GM19455 (cell line): ENCODE results near the gene TES.

ENCODE experiments used
- ATAC-seq: cut with Tn5 transposase; IDR thresholded peaks from one replicate; pipeline ENCODE4 v1.9.1; 2021; ENCODE audit not compliant: unreplicated experiment

Gene TES

DNA sequence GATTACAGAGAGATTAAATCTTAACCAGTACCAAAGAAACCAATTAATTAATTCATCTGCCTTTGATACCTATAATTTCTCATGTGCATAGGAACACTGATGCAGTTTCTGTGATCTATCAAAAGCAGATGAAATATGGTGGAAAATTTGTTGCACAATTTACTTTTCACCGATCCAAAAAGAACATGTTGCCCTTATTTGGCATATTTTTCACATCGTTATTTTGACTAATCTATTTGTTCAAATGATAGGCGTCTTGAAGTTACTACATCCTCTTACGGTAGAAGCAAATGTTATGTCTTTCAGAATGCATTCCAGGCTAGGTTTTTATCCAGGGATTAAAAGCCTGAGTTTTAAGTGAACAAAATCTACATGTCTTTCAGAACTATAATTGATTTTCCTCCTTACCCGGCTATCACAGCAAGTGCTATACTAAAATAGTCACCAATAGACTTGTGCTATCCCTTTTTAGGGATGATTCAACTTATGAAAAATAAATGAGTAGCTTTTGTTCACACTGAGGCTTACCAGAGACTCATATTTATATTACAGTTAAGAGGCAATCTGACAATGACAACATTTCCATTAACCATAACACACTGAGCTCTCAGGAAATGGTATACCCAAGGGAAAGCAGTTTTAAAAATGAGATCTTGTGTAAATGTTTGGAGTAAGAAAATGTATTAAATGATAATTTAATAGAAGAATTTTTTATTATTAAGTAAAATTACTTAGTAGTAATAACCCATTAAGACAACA, 16.8 kb upstream of the TES start:
- ATAC-seq, result no peak

DNA sequence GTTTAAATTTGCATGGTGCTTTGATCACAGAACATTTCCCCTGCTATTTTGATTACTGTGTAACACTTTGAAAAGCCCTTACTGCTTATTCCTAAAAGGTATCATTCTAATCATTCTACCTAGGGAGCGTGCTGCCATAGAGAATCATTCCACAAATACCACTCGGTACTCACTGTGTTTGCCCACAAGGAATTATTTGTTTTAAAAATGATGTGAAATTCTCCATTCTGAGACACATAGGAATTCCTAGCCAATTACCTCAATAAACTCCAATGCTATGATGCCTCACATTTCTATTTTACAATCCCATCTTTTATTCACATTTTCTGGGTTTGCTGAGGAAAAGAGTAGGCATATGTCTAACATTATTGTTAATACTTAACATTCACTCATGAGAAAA, 16.2 kb upstream of the TES start:
- no peak for ATAC-seq

DNA sequence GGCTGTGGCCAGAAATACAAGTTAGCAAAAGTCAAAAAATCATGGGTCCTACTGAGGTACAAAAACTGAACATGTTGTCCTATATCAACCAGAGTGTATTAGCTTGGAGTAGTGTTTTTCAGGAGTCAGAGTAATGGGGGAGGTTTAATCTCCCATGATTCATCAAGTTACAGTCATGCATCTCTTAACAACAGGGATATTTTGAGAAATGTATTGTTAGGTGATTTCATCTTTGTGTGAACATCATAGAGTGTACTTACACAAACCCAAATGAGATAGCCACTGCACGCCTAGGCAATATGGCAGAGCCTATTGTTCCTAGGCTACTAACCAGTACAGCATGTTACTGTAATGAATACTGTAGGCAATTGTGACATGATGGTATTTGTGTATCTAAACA, 14.9 kb upstream of the TES start:
- no peak for ATAC-seq

DNA sequence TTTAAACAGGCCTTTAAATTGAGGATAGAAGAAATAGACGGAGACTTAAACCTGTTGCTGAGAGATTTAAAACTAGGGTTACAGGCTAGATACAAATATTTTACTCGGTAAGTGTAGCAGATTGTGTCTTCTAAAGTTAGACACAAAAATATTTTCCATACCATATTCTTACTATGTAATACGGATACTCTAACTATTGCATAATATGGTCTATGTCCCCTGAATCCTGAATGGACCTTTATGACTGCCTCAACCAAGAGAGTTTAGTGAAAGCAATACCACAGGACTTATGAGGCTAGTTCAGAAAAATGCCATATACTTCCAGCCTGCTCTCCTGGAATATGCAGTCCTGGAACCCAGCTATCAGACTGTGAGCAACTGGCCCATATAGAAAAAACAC, 13.4 kb upstream of the TES start:
- ATAC-seq, result no peak

DNA sequence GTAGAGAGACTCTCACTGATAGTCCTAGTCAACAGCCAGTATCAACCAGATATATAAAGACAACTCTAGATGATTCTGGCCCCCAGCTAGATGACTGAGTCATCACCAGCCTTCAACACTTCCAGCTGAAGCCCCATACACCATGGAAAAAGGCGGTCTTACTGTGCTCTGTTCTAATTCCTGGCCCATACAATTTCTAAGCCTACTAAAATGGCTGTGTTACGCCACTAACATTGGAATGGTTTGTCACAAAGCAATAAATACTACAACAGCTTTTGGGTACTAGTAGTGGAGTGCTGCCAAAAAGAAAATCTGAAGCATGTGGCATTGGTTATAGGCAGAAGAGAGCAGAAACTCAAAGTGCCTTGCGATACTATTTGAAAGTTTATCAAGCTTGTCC, 13.0 kb upstream of the TES start:
- ATAC-seq, result no peak

DNA sequence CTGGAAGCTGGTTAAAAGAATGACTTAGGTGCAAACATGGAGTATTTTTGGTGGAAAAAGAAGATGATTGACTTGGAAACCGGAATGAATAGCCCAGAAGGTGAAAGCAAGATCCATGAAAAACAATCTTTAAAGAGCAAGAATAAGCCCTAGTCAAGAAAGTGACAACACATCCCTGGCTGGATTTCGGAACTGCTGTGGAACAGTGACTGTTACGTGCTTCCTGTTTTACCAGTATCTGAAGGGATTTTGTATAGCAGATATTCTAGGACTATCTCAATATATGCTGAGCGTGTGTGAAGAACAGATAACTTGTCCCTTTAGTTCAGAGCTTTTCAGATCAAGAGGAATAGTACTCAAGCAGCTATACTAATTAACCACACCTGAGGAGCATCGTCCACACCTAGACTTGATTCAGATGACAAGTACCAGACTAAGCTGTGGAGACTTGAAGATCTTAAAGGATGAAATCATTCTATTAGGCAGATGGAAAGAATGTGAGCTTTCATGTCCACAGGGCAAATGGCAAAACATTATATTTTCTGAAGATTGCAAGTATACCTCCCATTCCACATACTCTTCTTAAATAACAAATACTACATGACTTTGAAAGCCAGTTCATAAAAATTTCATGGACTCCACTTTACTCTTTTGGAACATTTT, 11.5 kb upstream of the TES start:
- ATAC-seq, result no peak

DNA sequence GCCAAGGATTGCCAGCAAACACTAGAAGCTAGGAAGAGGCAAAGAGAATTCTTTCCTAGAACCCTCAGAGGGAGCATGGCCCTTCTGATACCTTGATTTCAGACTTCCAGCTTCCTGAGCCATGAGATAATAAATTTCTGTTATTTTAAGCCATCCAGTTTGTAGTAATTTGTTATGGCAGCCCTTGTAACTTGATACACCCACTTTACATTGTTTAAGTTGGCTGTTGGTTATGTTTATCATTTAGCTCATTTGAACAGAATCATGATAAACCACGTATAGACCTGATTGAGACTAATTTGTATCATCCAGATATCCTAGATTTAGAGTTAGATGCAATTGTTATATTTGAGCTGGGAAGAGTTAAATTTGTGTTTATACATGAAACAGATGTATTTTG, 9.4 kb upstream of the TES start:
- ATAC-seq, result no peak

DNA sequence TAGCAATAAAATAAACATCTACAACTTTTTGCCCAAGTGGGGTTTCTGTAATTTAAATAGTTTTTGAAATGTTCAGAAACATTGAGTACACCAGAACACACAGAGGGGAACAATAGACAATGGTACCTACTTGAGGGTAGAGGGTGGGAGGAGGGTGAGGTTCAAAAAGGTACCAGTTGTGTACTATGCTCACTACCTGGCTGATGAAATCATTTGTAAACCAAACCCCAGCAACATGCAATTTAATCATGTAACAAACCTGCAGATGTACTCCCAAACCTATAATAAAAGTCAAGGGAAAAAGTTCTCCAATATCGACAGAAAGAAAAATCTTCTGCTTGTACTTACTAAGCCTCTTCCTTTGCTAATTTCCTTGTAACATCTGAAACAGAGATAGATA, 4.2 kb upstream of the TES start:
- ATAC-seq, result no peak

DNA sequence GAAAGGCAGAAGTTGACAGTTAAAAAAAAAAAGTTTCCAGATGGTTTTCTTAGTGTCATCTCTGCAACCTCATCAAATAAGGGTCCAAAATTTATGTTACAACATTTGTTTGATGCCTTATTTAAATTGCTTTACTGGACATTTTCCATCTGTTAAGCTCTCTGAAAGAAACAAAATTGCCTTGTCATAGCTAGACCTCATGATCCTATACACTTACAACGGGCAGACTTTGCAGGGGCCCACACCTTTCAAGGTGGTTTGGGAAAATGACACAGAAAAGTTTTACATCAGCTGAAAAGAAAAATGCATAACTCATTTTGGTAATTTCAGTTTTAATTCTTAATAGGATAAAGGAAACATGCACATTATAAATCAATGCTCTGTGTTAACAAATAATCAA, 1.4 kb upstream of the TES start:
- ATAC-seq, result no peak

DNA sequence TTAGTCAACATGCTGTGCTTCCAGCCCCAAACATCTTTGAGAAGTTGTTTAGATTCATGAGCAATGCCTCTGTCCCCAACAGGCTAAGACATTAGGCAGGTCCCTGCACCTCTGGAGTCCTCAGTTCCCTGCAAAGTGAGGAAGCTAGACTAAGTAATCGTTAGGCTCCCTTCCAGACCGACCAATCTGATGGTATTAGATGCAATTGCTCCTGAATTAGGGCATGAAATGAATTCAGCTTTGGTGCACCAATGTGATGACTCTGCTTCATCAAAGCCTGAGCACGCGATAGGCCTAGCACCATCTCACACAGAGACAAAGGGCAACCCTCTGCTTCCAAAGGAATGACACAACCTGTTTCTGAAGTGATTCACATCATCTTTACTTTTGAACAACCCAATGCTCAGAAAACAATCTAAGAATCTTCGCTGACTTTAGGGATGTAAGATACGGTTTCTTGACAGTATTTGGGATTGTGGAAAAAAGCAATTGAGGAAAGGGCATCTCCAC, 723 bp upstream of the TES start:
- no peak for ATAC-seq

DNA sequence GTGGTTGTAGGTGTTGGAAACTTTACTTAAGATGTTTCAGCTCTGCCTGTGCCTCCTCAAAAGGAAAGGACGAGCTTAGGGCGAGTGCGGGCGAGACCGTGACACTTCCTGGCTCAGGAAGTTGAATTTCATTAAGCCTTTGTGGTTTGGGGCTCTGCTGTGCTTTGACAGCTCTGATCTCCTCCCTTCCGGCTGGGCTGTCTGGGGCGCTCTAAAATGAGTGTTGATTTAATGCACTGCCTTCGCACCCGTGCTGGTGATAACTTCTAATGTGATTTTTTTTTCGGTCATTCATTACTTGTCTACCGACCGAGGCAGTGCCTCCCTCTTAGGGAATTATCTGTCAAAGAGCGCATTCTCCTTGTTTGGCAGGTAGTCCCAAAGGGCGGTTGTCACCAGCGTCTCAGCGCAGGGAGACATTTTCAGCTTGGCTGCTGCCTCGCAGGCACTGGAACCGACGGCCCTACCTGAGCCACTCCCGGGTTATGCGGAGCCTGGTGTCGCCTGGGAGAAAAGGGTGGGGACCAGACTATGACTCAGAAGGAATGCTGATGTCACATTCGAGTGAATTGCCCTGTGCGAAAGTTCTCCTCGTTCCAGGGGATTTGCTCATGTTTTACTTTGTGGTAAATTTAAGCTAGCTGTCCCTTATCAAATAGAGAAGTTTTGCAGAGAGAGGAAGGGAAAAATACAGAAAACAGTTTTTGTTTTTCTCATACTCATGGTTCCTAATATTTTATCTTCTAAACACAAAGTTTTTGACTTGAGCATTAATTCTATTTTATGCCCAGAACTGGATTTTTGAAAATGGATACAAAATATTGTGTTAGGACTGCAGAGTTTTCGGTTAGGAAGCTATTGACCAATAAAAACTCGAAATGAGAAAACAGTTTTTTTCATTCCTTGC, 920 bp downstream of the TES start:
- ATAC-seq, result peak; percentile 77

DNA sequence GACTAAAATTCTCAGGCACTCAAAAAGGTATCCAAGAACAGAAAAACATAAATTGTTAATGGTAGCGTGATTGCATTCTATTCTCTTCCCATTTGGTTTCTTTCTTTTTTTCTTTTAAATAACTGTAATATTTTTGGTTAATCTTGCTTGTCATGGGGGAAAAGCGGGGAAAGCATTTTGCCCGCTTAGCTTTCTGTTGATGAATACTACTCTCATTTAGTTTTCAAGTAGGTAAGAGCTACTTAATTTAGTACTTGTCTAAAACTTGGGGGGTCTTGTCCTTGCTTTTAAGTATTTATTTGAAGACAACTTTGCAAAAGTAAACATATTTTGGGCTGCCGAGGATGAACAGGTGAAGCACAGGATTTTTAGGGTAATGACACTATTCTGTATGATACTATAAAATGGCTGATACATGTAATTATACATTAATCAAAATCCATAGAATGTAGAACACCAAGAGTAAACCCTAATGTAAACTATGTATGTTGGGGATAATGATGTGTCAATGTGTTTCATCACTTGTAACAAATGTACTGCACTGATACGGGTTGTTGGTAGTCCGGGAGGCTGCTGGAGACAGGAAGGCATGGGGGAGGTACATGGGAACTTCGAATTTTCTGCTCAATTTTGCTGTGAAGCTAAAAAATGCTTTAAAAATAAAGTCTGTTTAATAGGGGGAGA, 1.7 kb downstream of the TES start:
- ATAC-seq, result no peak

DNA sequence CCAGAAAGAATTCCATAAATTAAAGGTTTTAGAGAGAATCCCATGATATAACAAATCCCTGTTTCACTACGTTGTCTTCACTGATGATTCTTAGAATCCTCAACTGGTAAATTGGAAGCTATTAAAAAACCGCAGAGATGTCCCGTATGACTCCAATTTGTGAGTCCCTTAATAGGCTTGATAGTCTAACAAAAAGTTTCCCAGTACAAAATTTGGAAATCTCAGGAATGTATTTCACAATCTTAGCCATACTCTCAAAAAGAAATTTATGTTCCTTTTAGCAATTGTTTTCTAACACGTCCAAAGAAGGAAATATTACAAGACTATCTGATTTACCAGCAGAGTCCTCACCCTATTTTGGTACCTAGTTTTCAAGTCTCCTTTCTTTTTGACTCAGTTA, 2.5 kb downstream of the TES start:
- no peak for ATAC-seq

DNA sequence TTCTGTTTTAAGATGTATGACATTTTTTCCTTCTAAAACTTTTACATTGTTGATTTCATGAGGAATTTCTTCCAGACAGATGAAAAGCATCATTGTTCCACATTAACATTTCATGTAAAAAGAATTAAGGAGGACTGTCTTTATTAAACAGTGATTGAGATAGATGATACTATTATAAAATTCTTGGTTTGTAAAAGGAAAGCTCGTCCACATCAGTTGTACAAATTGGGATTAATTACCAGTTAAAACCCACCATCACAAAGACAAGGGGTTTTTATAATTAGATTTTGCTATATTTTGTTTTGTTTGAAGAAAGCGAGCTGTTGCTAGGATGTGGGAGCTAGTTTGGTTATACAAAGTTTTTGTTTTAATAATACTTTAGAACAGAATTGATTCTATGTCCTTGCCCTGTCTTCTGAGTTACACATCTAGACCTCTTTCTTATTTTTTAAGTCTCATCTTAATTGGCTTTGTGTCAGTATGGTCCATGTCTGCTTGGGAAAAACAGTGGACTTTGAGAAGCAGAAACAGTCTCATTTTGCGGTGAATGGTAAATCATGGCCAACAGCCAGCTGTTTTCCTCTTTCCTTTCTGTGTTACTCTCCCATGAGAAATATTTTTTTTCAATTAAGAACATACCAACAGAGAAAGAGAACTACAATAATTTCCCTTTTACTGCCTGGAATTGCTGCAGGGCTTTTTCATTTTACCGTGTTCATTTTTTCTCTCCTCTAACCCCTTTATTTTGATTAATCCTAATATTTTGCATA, 3.2 kb downstream of the TES start:
- ATAC-seq, result no peak

DNA sequence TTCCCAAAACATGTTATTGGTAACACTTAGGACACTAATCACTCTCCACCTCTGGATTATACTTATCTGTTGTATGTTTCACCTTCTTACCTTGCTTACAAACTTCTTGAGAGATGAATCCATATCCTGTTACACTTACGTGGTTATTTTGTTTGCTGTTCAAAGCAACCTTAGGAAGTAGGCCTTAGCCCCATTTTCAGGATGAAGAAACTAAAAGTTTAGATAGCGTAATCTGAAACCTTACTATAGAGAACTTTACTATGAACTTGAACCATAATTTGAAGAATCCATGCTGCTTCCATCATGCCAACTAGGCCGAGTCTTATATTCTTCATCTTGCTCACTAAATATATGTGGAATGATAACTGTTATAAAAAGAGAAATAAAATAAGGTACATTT, 4.6 kb downstream of the TES start:
- no peak for ATAC-seq

DNA sequence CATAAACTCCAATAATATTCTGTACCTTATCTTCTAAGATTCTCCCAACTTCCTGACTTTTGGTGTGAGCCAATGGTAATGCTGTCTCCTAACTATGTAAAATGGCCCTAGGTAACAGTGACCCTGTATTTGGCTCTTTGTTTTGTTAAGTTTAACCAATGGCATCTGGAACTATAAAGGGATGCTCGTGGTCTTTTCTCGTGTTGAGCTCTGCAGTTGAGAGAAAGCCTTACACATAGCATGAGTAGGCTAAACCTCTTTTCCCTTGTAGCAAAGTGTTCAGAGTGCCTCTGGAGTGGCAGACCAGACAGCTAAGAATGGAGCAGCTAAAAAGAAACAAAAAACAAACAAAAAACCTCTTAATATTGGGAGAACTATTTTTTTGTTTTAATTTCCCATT, 5.2 kb downstream of the TES start:
- no peak for ATAC-seq

DNA sequence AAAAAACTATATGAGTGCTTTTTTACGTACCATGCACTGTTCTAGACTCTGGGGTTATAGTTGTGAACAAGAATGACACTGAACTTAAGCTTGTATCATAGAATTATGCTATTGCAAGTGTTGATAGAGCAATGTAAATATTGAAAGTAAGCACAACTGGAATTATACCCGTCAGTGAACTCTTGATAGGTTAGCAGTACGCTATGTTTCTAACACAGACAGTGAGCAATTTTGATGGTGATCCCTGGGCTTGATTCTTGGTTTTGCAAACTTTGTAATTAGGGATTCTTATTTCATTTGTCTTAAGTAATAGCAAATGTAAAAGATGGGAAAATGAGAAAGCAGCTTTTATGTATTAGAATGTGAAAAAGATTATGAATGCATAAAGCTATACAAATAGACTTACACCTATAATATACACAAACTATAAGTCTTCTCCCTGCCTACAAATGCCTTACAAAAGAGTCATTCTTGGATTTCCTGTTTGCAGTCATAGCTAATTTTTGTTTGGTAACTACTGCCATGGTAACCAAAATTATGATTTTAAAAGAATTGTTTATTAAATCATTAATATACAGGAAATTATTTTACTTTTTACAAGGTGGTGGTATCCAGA, 6.7 kb downstream of the TES start:
- ATAC-seq, result no peak

DNA sequence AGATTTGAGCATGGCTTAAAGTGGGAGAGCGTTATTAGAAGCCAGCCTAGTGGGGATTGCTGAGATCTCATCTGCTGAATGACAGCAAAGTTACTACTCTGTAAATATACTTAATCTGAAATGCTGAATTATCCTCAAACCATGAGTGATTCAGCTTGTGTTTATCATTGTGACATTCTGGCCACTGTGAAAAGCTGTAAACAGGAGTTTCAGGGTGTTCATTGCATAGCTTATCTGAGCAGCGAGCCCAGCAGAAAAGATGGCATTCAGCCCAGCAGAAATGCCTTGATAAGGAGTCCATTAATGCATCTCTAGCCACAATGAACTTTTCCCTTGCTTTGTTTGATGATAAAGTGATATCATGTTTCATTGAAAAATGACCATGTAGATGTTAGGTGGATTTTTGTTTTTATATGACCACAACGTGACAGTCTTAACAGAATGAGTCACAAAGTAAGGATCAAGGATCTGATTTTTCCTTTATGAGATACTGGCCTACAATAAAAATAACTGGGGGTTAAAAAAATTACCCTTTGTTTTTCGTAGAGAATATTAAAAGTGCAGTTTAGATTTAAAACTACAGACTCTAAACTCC, 7.8 kb downstream of the TES start:
- ATAC-seq, result no peak

DNA sequence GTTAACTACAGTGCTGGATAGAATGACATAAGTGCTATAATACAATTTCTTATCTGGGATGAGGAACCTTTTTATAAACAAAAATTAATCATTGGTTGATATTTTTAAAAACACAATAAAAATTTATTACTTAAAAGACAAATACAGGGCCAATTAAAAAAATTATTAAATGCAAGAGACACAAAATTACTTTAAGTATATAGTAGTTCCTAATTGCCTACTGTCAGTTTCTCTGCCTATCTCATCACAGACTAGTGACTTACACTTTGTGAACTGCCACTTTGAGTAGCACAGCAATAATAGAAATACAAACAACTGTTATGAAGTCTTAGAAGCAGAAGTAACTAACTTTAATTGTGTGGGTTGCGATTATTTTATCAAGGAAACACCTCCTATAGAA, 8.4 kb downstream of the TES start:
- ATAC-seq, result no peak

DNA sequence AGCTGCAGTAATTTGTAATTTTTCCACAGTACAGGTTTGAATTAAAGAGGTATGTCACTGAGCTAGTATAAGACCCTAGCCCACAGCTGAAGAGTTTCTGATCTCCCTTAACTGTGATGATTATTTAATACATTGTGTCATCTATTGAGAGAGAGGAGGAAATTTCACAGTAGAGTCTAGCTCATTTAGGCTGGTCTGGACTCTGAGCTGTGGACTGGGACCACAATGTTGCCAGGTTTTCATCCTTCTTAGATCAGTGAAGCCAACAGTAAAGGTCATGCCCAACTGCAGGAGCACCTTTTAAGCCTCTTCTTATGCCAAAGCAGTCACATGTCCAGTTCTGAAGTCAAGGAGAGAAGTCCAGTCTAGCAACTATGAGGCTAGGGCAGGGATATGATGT, 8.9 kb downstream of the TES start:
- no peak for ATAC-seq
